Measurements from ENCODE around the gene NSA2.
"Not testable (repeated sequence)": the region's sequence is repeated elsewhere in the genome, so short reads cannot be mapped to it uniquely, and the experiment has no call there.

NSA2 gene

GRCh38 chr5:74787424-74787823 is 20.4 kb downstream of the NSA2 start:
- Mint-ChIP-seq H3K27me3 (no peaks in the 10 kb centered on the region), H3K4me3 (no peak overlapping the region), H3K36me3 (peaks cover 11% of the 10 kb centered on the region), H3K27ac (no peak overlapping the region), H3K4me1 (no peaks in the 10 kb centered on the region), H3K9me3 (no peaks in the 10 kb centered on the region)

GRCh38 chr5:74791669-74792068 is 24.6 kb downstream of the NSA2 start:
- H3K27me3 Mint-ChIP-seq, H3K9me3 Mint-ChIP-seq, H3K4me3 Mint-ChIP-seq, H3K4me1 Mint-ChIP-seq, H3K27ac Mint-ChIP-seq: not testable (repeated sequence)
- H3K36me3 Mint-ChIP-seq = peaks cover 26% of the 10 kb centered on the region

GRCh38 chr5:74798977-74799911 is 32.2 kb downstream of the NSA2 start:
- H3K27me3 Mint-ChIP-seq = no peaks in the 10 kb centered on the region
- no peak overlapping the region for H3K27ac Mint-ChIP-seq
- H3K36me3 Mint-ChIP-seq = peaks cover 13% of the 10 kb centered on the region
- H3K4me3 Mint-ChIP-seq = no peak overlapping the region
- H3K9me3 Mint-ChIP-seq = no peaks in the 10 kb centered on the region
- H3K4me1 Mint-ChIP-seq = no peaks in the 10 kb centered on the region

GRCh38 chr5:74801197-74801596 is 34.1 kb downstream of the NSA2 start:
- no peak overlapping the region for H3K27ac Mint-ChIP-seq
- H3K9me3 Mint-ChIP-seq = no peaks in the 10 kb centered on the region
- H3K4me3 Mint-ChIP-seq = no peak overlapping the region
- H3K4me1 Mint-ChIP-seq = no peaks in the 10 kb centered on the region
- H3K27me3 Mint-ChIP-seq = no peaks in the 10 kb centered on the region
- peaks cover 5% of the 10 kb centered on the region for H3K36me3 Mint-ChIP-seq

GRCh38 chr5:74801941-74802340 is 34.9 kb downstream of the NSA2 start:
- Mint-ChIP-seq H3K4me3 (no peak overlapping the region), H3K27ac (no peak overlapping the region), H3K36me3 (peaks cover 4% of the 10 kb centered on the region), H3K9me3 (no peaks in the 10 kb centered on the region), H3K4me1 (no peaks in the 10 kb centered on the region), H3K27me3 (no peaks in the 10 kb centered on the region)

- H3K4me3 Mint-ChIP-seq = no peak overlapping the region
- no peaks in the 10 kb centered on the region for H3K9me3 Mint-ChIP-seq
- peaks cover 16% of the 10 kb centered on the region for H3K36me3 Mint-ChIP-seq
- H3K4me1 Mint-ChIP-seq = peaks cover 5% of the 10 kb centered on the region
- H3K27me3 Mint-ChIP-seq = no peaks in the 10 kb centered on the region
- no peak overlapping the region for H3K27ac Mint-ChIP-seq
These were observed 43.9 kb downstream of the NSA2 start for GRCh38 chr5:74810915-74811314.

- Mint-ChIP-seq H3K36me3 (peaks cover 13% of the 10 kb centered on the region), H3K4me3 (no peak overlapping the region), H3K27ac (no peak overlapping the region), H3K9me3 (no peaks in the 10 kb centered on the region), H3K4me1 (peaks cover 26% of the 10 kb centered on the region), H3K27me3 (no peaks in the 10 kb centered on the region)
These were observed 49.8 kb downstream of the NSA2 start for GRCh38 chr5:74816875-74817274.

- Mint-ChIP-seq H3K27ac (no peak overlapping the region), H3K4me3 (no peak overlapping the region), H3K36me3 (peaks cover 11% of the 10 kb centered on the region), H3K27me3 (no peaks in the 10 kb centered on the region), H3K9me3 (no peaks in the 10 kb centered on the region), H3K4me1 (peaks cover 16% of the 10 kb centered on the region)
These were observed 55.2 kb downstream of the NSA2 start for GRCh38 chr5:74822288-74822687.

GRCh38 chr5:74829413-74829812 is 62.4 kb downstream of the NSA2 start:
- Mint-ChIP-seq H3K27ac (no peak overlapping the region), H3K9me3 (no peaks in the 10 kb centered on the region)

More at GRCh38 chr5:74829413-74829812, 62.4 kb downstream of the NSA2 start:
- H3K4me3 Mint-ChIP-seq = no peak overlapping the region
- H3K27me3 Mint-ChIP-seq = no peaks in the 10 kb centered on the region
- H3K36me3 Mint-ChIP-seq = peaks cover 15% of the 10 kb centered on the region
- peaks cover 4% of the 10 kb centered on the region for H3K4me1 Mint-ChIP-seq
